H1 (cell line): ENCODE results near the gene NRM. TPM values are rescaled to one million over a fixed set of nuclear protein-coding genes. Genes with fewer than 3 reads are reported as not detected.

ENCODE experiments used
- CTCF ChIA-PET: fragments of 300-600 bp; sonication (Branson Sonifier 250); formaldehyde crosslinking; loops from one replicate; lab custom pipeline; 2021; ENCODE audit not compliant: partially characterized antibody; lab: Charles Lee
- POLR2A ChIA-PET: fragments of 300-600 bp; sonication (Branson Sonifier 250); formaldehyde crosslinking; loops from one replicate; lab custom pipeline; 2021; ENCODE audit warnings: inconsistent platforms; ENCODE audit not compliant: partially characterized antibody; lab: Charles Lee
- DNase-seq, 2 experiments: peaks; one replicate each; pipeline versions ENCODE4 v3.0.0 to v3.0.0-alpha.2; 2010 to 2022; ENCODE audit warnings: low spot score in 2 of 2, low read depth in 1 of 2, mixed read lengths in 1 of 2
- FAIRE-seq: peaks from 2 replicates; lab custom pipeline; 2011; peaks lifted over from hg19 to GRCh38; lab: Jason Lieb, UNC
- H2AFZ ChIP-seq: 2 replicates; pipeline ENCODE4 v1.8.1; 2012; ENCODE audit warnings: low read length, inconsistent platforms
- H2AK5ac ChIP-seq: 2 replicates; pipeline ENCODE4 v1.6.1; 2013; ENCODE audit warnings: low read depth, low read length
- H2BK120ac ChIP-seq: replicated peaks from 2 replicates; pipeline ENCODE3; 2013; ENCODE audit warnings: low read depth, low read length, inconsistent platforms
- H2BK12ac ChIP-seq: 2 replicates; pipeline ENCODE4 v1.6.1; 2013; ENCODE audit warnings: low read depth, low read length
- H2BK15ac ChIP-seq: 2 replicates; pipeline ENCODE4 v1.6.1; 2013; ENCODE audit warnings: low read length
- H2BK20ac ChIP-seq: 2 replicates; pipeline ENCODE4 v1.6.1; 2013; ENCODE audit warnings: low read length
- H2BK5ac ChIP-seq: 2 replicates; pipeline ENCODE4 v1.6.1; 2013; ENCODE audit warnings: low read depth, low read length
- H3K14ac ChIP-seq: 2 replicates; pipeline ENCODE4 v1.6.1; 2013; ENCODE audit warnings: inconsistent platforms; ENCODE audit not compliant: insufficient read length
- H3K18ac ChIP-seq: 2 replicates; pipeline ENCODE4 v1.6.1; 2013; ENCODE audit warnings: low read length; ENCODE audit errors: extremely low read depth
- H3K23ac ChIP-seq: 2 replicates; pipeline ENCODE4 v1.6.1; 2013; ENCODE audit warnings: inconsistent platforms; ENCODE audit not compliant: insufficient read length
- H3K23me2 ChIP-seq: 2 replicates; pipeline ENCODE4 v1.6.1; 2013; ENCODE audit warnings: low read depth, low read length
- H3K27ac ChIP-seq: 2 replicates; pipeline ENCODE4 v1.6.1; 2011; ENCODE audit warnings: low read depth, low read length, inconsistent platforms
- H3K27me3 ChIP-seq, 4 experiments: replicated peaks in 1 of 4; 1 replicate in 1 of 4; 2 replicates in 3 of 4; pipeline versions ENCODE4 v1.6.1 to v1.8.1; 2011 to 2013; ENCODE audit warnings: low read length in 3 of 4, mild to moderate bottlenecking in 3 of 4, inconsistent platforms in 2 of 4, mixed read lengths in 2 of 4, moderate library complexity in 1 of 4; ENCODE audit not compliant: control insufficient read depth in 3 of 4, insufficient read depth in 3 of 4; ENCODE audit errors: extremely low read depth in 1 of 4
- H3K36me3 ChIP-seq, 4 experiments: 2 replicates each; pipeline versions ENCODE4 v1.6.1 to v1.8.1; 2011 to 2013; ENCODE audit warnings: mild to moderate bottlenecking in 4 of 4, low read length in 3 of 4, moderate library complexity in 2 of 4, control low read depth in 1 of 4, inconsistent platforms in 1 of 4; ENCODE audit not compliant: insufficient read depth in 4 of 4, control insufficient read depth in 2 of 4
- H3K4ac ChIP-seq: replicated peaks from 2 replicates; pipeline ENCODE3; 2013; ENCODE audit warnings: low read length, low read depth, mixed read lengths, inconsistent platforms; ENCODE audit not compliant: insufficient read length
- H3K4me1 ChIP-seq, 4 experiments: replicated peaks in 1 of 4; 1 replicate in 1 of 4; 2 replicates in 3 of 4; pipeline versions ENCODE4 v1.6.1 to v1.8.1; 2011 to 2013; ENCODE audit warnings: low read length in 3 of 4, inconsistent platforms in 2 of 4, mixed read lengths in 1 of 4; ENCODE audit not compliant: insufficient read depth in 4 of 4, control insufficient read depth in 3 of 4
- H3K4me2 ChIP-seq, 2 experiments: 2 replicates each; pipeline versions ENCODE4 v1.6.1 to v1.8.1; 2011 to 2013; ENCODE audit warnings: low read depth in 2 of 2, low read length in 2 of 2, control low read depth in 1 of 2, inconsistent platforms in 1 of 2, mild to moderate bottlenecking in 1 of 2; ENCODE audit not compliant: insufficient read depth in 1 of 2
- H3K4me3 ChIP-seq, 4 experiments: fragments of 200-600, 300-600 bp in 1 of 4; sonication (generic), shearing (Covaris generic), sonication (Bioruptor Twin) in 1 of 4; 2 replicates each; pipeline versions ENCODE4 v1.5.1 to v1.8.1; 2011 to 2016; ENCODE audit warnings: low read length in 4 of 4, low read depth in 3 of 4, control low read depth in 2 of 4, inconsistent platforms in 2 of 4, mild to moderate bottlenecking in 2 of 4, mixed read lengths in 1 of 4, moderate library complexity in 1 of 4; ENCODE audit not compliant: insufficient read depth in 2 of 4; ENCODE audit errors: extremely low read depth in 1 of 4
- H3K56ac ChIP-seq: replicated peaks from 2 replicates; pipeline ENCODE3; 2013; ENCODE audit warnings: low read depth, mild to moderate bottlenecking, mixed read lengths, low read length, inconsistent platforms; ENCODE audit not compliant: insufficient read length
- H3K79me1 ChIP-seq: 2 replicates; pipeline ENCODE4 v1.6.1; 2013; ENCODE audit warnings: low read depth, low read length, control low read depth
- H3K79me2 ChIP-seq, 2 experiments: 2 replicates each; pipeline versions ENCODE4 v1.6.1 to v1.8.1; 2012 to 2013; ENCODE audit warnings: low read length in 2 of 2, mild to moderate bottlenecking in 2 of 2, inconsistent platforms in 1 of 2; ENCODE audit not compliant: insufficient read depth in 2 of 2, control insufficient read depth in 1 of 2
- H3K9ac ChIP-seq, 4 experiments: replicated peaks in 1 of 4; 1 replicate in 1 of 4; 2 replicates in 3 of 4; pipeline versions ENCODE4 v1.6.1 to v1.8.1; 2011 to 2013; ENCODE audit warnings: low read depth in 3 of 4, low read length in 3 of 4, control low read depth in 2 of 4, mild to moderate bottlenecking in 2 of 4, moderate library complexity in 2 of 4, inconsistent platforms in 1 of 4; ENCODE audit errors: extremely low read depth in 1 of 4
- H3K9me3 ChIP-seq, 2 experiments: 2 replicates each; pipeline versions ENCODE4 v1.6.1 to v1.8.1; 2012 to 2013; ENCODE audit warnings: mild to moderate bottlenecking in 2 of 2, moderate library complexity in 2 of 2, control low read depth in 1 of 2, inconsistent platforms in 1 of 2, low read depth in 1 of 2, low read length in 1 of 2, mixed read lengths in 1 of 2; ENCODE audit not compliant: insufficient read depth in 2 of 2
- H4K20me1 ChIP-seq, 2 experiments: replicated peaks in 1 of 2; 2 replicates each; pipeline versions ENCODE3 to v1.8.1; 2011 to 2013; ENCODE audit warnings: inconsistent platforms in 2 of 2, low read length in 2 of 2, mild to moderate bottlenecking in 1 of 2; ENCODE audit not compliant: insufficient read depth in 2 of 2, control insufficient read depth in 1 of 2
- H4K5ac ChIP-seq: 2 replicates; pipeline ENCODE4 v1.6.1; 2013; ENCODE audit warnings: low read length, low read depth, mixed read lengths, inconsistent platforms; ENCODE audit not compliant: insufficient read length
- H4K8ac ChIP-seq: 2 replicates; pipeline ENCODE4 v1.8.0; 2013; ENCODE audit warnings: mild to moderate bottlenecking, moderate library complexity, low read length, inconsistent platforms; ENCODE audit not compliant: insufficient read depth; ENCODE audit errors: extremely low read depth
- H4K91ac ChIP-seq: replicated peaks from 2 replicates; pipeline ENCODE3; 2013; ENCODE audit warnings: low read length, mixed read lengths, inconsistent platforms; ENCODE audit not compliant: insufficient read length
- CREB1 ChIP-seq: IDR thresholded peaks from 2 replicates; pipeline ENCODE4 v1.6.1; 2012; ENCODE audit warnings: inconsistent platforms
- EP300 ChIP-seq, 2 experiments: IDR thresholded peaks; 1 replicate in 1 of 2; 2 replicates in 1 of 2; pipeline ENCODE4 v1.6.1; 2011 to 2012; ENCODE audit warnings: low read depth in 2 of 2, low read length in 2 of 2, mild to moderate bottlenecking in 2 of 2, borderline replicate concordance in 1 of 2, inconsistent platforms in 1 of 2, moderate library complexity in 1 of 2
- HDAC6 ChIP-seq: IDR thresholded peaks from one replicate; pipeline ENCODE4 v1.7.1; 2012; ENCODE audit warnings: low read depth, mild to moderate bottlenecking, inconsistent platforms, low read length, moderate library complexity
- JUND ChIP-seq: IDR thresholded peaks from 2 replicates; pipeline ENCODE4 v1.6.1; 2011; ENCODE audit warnings: mild to moderate bottlenecking, improper control_type of control experiment, low read length
- NRF1 ChIP-seq: IDR thresholded peaks from 2 replicates; pipeline ENCODE4 v1.6.1; 2011; ENCODE audit warnings: mild to moderate bottlenecking, low read depth, low read length, improper control_type of control experiment
- POLR2A ChIP-seq, 2 experiments: IDR thresholded peaks; 1 replicate in 1 of 2; 2 replicates in 1 of 2; pipeline ENCODE4 v1.6.1; 2011; ENCODE audit warnings: low read depth in 2 of 2, low read length in 2 of 2, mild to moderate bottlenecking in 2 of 2; ENCODE audit errors: control extremely low read depth in 1 of 2
- RAD21 ChIP-seq, 2 experiments: IDR thresholded peaks in 1 of 2; conservative IDR thresholded peaks in 1 of 2; 2 replicates each; pipeline ENCODE4 v1.6.1; 2011; ENCODE audit warnings: low read depth in 2 of 2, low read length in 2 of 2, improper control_type of control experiment in 1 of 2, inconsistent platforms in 1 of 2, mild to moderate bottlenecking in 1 of 2, moderate library complexity in 1 of 2
- RBBP5 ChIP-seq: IDR thresholded peaks from 2 replicates; pipeline ENCODE4 v1.7.1; 2012; ENCODE audit warnings: low read depth, mild to moderate bottlenecking, inconsistent platforms, low read length, moderate library complexity, borderline replicate concordance
- SAP30 ChIP-seq: fragments of 300-600 bp; sonication (generic); IDR thresholded peaks from 2 replicates; pipeline ENCODE4 v1.7.1; 2012; ENCODE audit warnings: low read length, moderate library complexity, mild to moderate bottlenecking, inconsistent platforms; ENCODE audit not compliant: insufficient read depth, insufficient replicate concordance
- TAF1 ChIP-seq: IDR thresholded peaks from 2 replicates; pipeline ENCODE4 v1.6.1; 2011; ENCODE audit warnings: mild to moderate bottlenecking, low read depth, low read length
- YY1 ChIP-seq: IDR thresholded peaks from 2 replicates; pipeline ENCODE4 v1.6.1; 2011; ENCODE audit warnings: low read depth, mild to moderate bottlenecking, low read length
- whole genome bisulfite sequencing, 2 experiments: shearing (Covaris generic) in 1 of 2; methylation state at CpG; one replicate each; pipeline versions ENCODE4 v1.1.6 to v1.1.7; 2013 to 2015; ENCODE audit warnings: low lambda C conversion rate in 2 of 2, mixed read lengths in 2 of 2, inconsistent platforms in 1 of 2, low coverage in 1 of 2, missing lambda C conversion rate in 1 of 2; ENCODE audit not compliant: insufficient replicate concordance in 2 of 2, insufficient coverage in 1 of 2, insufficient read length in 1 of 2; ENCODE audit errors: extremely low coverage in 1 of 2, missing lambda C conversion rate in 1 of 2; 5-methylcytosine and 5-hydroxymethylcytosine counted together
- polyA plus RNA-seq, 7 experiments: library from polyadenylated mRNA; depleted of rRNA in 3 of 7; stranded (reverse) in 5 of 7; unstranded in 2 of 7; fragments of >200 nt in 5 of 7; fragments of 200-250 nt in 2 of 7; gene quantifications; 1 replicate in 5 of 7; 2 replicates in 1 of 7; 4 replicates in 1 of 7; pipeline versions ENCODE4 v1.2.1 to v1.2.3, GENCODE V29; 2011 to 2013; ENCODE audit warnings: missing spikeins in 2 of 7, mixed read lengths in 2 of 7
- total RNA-seq: library from RNA; stranded (reverse); fragmentation: NEBNext Ultra II Directional; extraction: Animal tissue kit (Norgen Biotek cat#: 25700); gene quantifications from 2 replicates; pipeline ENCODE4 v1.2.1, GENCODE V29; 2021

The NRM gene
- total and polyA plus RNA-seq, 2 of the 8 experiments (the other 6 are each of a cell fraction or from before 2014, with no cell fraction given) = 27.3 to 50.4 TPM

- Histone ChIP-seq H3K14ac (no peak overlapping the region), H3K36me3 (no peaks in the 10 kb centered on the region; a peak in 1 of 8 replicates), H3K23ac (no peak overlapping the region), H3K27ac (no peak overlapping the region), H3K27me3 (no peaks in the 10 kb centered on the region), H3K4me2 (peak overlapping the region; percentile 53 to 96), H2BK5ac (peak overlapping the region; percentile 63; the same call in 1 of the 2 replicates), H3K79me1 (peaks cover 4% of the 10 kb centered on the region; the same call in 1 of the 2 replicates), H3K56ac (no peak overlapping the region), H4K8ac (no peak overlapping the region), H3K4ac (no peak overlapping the region), H4K91ac (peak overlapping the region; percentile 76), H3K9ac (no peak overlapping the region; a peak in 1 of 7 replicates), H4K20me1 (peaks cover 3 to 8% of the 10 kb centered on the region in 2 experiments), H2AFZ (no peak overlapping the region), H3K4me3 (peak overlapping the region in 1 of 4 experiments; percentile 44; a peak in 3 of 8 replicates), H3K4me1 (peaks cover 7 to 37% (median 24%) of the 10 kb centered on the region in 4 experiments), H2AK5ac (0 out of 2 replicates have a peak overlapping the region, but pooled peaks have one; percentile 42), H3K23me2 (peaks cover 13% of the 10 kb centered on the region), H2BK12ac (no peak overlapping the region), H3K9me3 (no peaks in the 10 kb centered on the region), H2BK15ac (no peak overlapping the region), H3K79me2 (peaks cover 0 to 18% of the 10 kb centered on the region in 2 experiments; a peak in 3 of 4 replicates), H2BK120ac (no peak overlapping the region), H2BK20ac (0 out of 2 replicates have a peak overlapping the region, but pooled peaks have one; percentile 61), H4K5ac (no peak overlapping the region), H3K18ac (no peak overlapping the region; the same call in 1 of the 2 replicates)
- no peak for DNase-seq
- 76% methylated on average over 2 of the region's 7 CpGs; no CpG with 5 or more reads in 1 of the 2 experiments for WGBS, 2 experiments
- ChIA-PET CTCF (interaction anchor here (1.2 to 11.0 kb wide), 5 partner anchors 11 to 142 kb away, joined by 3 to 147 read pairs (median 5); partner anchors contain the start of gene DHX16), POLR2A (interaction anchor here (0.5 to 18.7 kb wide), 8 partner anchors 13 to 376 kb away, joined by 3 to 388 read pairs (median 4); partner anchors contain the start of genes MDC1 and TUBB)
- no peak for FAIRE-seq
- no peak for TF ChIP-seq JUND
- no peak for TF ChIP-seq CREB1
- TF ChIP-seq RBBP5 = no peak
- TF ChIP-seq EP300 (IDR thresholded peaks at IDR 0.05; ENCODE audit: borderline replicate concordance in 1 of 2, low read depth in 2 of 2, low read length in 2 of 2) = no peak
- TF ChIP-seq NRF1 = no peak
- no peak for TF ChIP-seq SAP30
- TF ChIP-seq RAD21 (IDR thresholded peaks at IDR 0.05 in 1 of 2, conservative IDR thresholded peaks at IDR 0.05 in 1 of 2; ENCODE audit: low read depth in 2 of 2, low read length in 2 of 2) = no peak
- TF ChIP-seq HDAC6 = no peak
- no peak for TF ChIP-seq POLR2A (IDR thresholded peaks at IDR 0.05; ENCODE audit: control extremely low read depth in 1 of 2, low read depth in 2 of 2, low read length in 2 of 2)
- no peak for TF ChIP-seq TAF1
- no peak for TF ChIP-seq YY1
These were observed 7.4 kb downstream of the NRM start for GRCh38 chr6:30683183-30683979.
